HepG2 (cell line): ENCODE measurements around the gene NIPAL3. TPM values are rescaled to one million over a fixed set of nuclear protein-coding genes. Genes with fewer than 3 reads are reported as not detected.

ENCODE experiments used
- ATF3 ChIP-seq: sonication (generic); formaldehyde crosslinking; IDR thresholded peaks from 2 replicates; pipeline ENCODE4 v1.4.0; 2020; ENCODE audit warnings: missing genetic modification reagents
- BCLAF1 ChIP-seq: fragments of 450-650 bp; IDR thresholded peaks from 2 replicates; pipeline ENCODE4 v1.6.1; 2017; ENCODE audit warnings: mild to moderate bottlenecking
- DR1 ChIP-seq: sonication (generic); formaldehyde crosslinking; IDR thresholded peaks from 2 replicates; pipeline ENCODE4 v1.8.0; 2021; ENCODE audit warnings: mild to moderate bottlenecking, missing genetic modification reagents, inconsistent platforms
- GABPB1 ChIP-seq: IDR thresholded peaks from 2 replicates; pipeline ENCODE4 v1.6.1; 2016; ENCODE audit warnings: mild to moderate bottlenecking, missing genetic modification reagents, moderate library complexity, missing compliant biosample characterization
- SCMH1 ChIP-seq: sonication (generic); formaldehyde crosslinking; IDR thresholded peaks from 2 replicates; pipeline ENCODE4 v1.9.0; 2021; ENCODE audit warnings: missing genetic modification reagents, mild to moderate bottlenecking, borderline replicate concordance
- ZBTB26 ChIP-seq: IDR thresholded peaks from 2 replicates; pipeline ENCODE4 v1.6.1; 2016; ENCODE audit warnings: missing compliant biosample characterization, missing genetic modification reagents, borderline replicate concordance
- ZGPAT ChIP-seq: IDR thresholded peaks from 2 replicates; pipeline ENCODE4 v1.6.1; 2016; ENCODE audit warnings: mild to moderate bottlenecking
- ZNF160 ChIP-seq: sonication (generic); formaldehyde crosslinking; IDR thresholded peaks from 2 replicates; pipeline ENCODE4 v1.8.0; 2022; ENCODE audit warnings: mild to moderate bottlenecking, inconsistent platforms, missing genetic modification reagents
- ZNF263 ChIP-seq: sonication (generic); formaldehyde crosslinking; IDR thresholded peaks from 2 replicates; pipeline ENCODE4 v1.4.0; 2020; ENCODE audit warnings: missing genetic modification reagents
- ZNF513 ChIP-seq: sonication (generic); formaldehyde crosslinking; conservative IDR thresholded peaks from 2 replicates; pipeline ENCODE4 v1.5.0; 2020; ENCODE audit warnings: missing genetic modification reagents
- ZNF691 ChIP-seq: sonication (generic); formaldehyde crosslinking; IDR thresholded peaks from 2 replicates; pipeline ENCODE4 v1.4.0; 2020; ENCODE audit warnings: missing genetic modification reagents, low read depth, mild to moderate bottlenecking, borderline replicate concordance
- ZNF770 ChIP-seq: sonication (generic); formaldehyde crosslinking; IDR thresholded peaks from 2 replicates; pipeline ENCODE4 v1.5.0; 2020; ENCODE audit warnings: mild to moderate bottlenecking, missing genetic modification reagents
- ZNF776 ChIP-seq: sonication (generic); formaldehyde crosslinking; IDR thresholded peaks from 2 replicates; pipeline ENCODE4 v1.4.0; 2020; ENCODE audit warnings: mild to moderate bottlenecking, missing genetic modification reagents
- ZNF883 ChIP-seq: sonication (generic); formaldehyde crosslinking; IDR thresholded peaks from 2 replicates; pipeline ENCODE4 v1.5.1; 2020; ENCODE audit warnings: mild to moderate bottlenecking, missing genetic modification reagents; ENCODE audit errors: not compliant biosample characterization
- ZSCAN22 ChIP-seq: sonication (generic); formaldehyde crosslinking; IDR thresholded peaks from 2 replicates; pipeline ENCODE4 v1.4.0; 2020; ENCODE audit warnings: mild to moderate bottlenecking, missing genetic modification reagents
- polyA plus RNA-seq, 8 experiments: library from polyadenylated mRNA; depleted of rRNA in 3 of 8; stranded (reverse) in 7 of 8; unstranded in 1 of 8; fragments of >200 nt; fragmentation: Illumina TruSeq in 4 of 8; extraction: Trizol in 4 of 8; gene quantifications; 2 replicates each; pipeline versions ENCODE4 v1.2.1 to v1.2.3, GENCODE V29; 2011 to 2016; ENCODE audit warnings: low read depth in 4 of 8, missing spikeins in 1 of 8, mixed read lengths in 1 of 8; ENCODE audit not compliant: insufficient read depth in 1 of 8
- total RNA-seq, 5 experiments: library from RNA; depleted of rRNA; stranded (reverse); fragments of >200 nt; fragmentation: Illumina TruSeq; extraction: Trizol; gene quantifications; 2 replicates each; pipeline ENCODE4 v1.2.3, GENCODE V29; 2016; ENCODE audit warnings: low read depth in 1 of 5

Gene NIPAL3
- total and polyA plus RNA-seq, 2 of the 13 experiments (the other 11 are each of a cell fraction or from before 2014, with no cell fraction given) = 5.6 to 8.6 TPM

GRCh38 chr1:24413350-24414163, 2.0 kb upstream of the NIPAL3 start, which contains the start of gene STPG1 (continued):
- TF ChIP-seq ZBTB26 (peak; percentile 37; the same call in 1 of the 2 replicates), ZNF513 (CRISPR knock-in tag) (0 out of 2 replicates have a peak, but pooled peaks have one; percentile 27), ZNF263 (CRISPR knock-in tag) (0 out of 2 replicates have a peak, but pooled peaks have one; percentile 13), ZGPAT (CRISPR knock-in tag) (0 out of 2 replicates have a peak, but pooled peaks have one; percentile 9), ZNF770 (CRISPR knock-in tag) (peak; percentile 81), ZNF691 (CRISPR knock-in tag) (0 out of 2 replicates have a peak, but pooled peaks have one; percentile 22), SCMH1 (no peak), BCLAF1 (no peak), ATF3 (CRISPR knock-in tag) (0 out of 2 replicates have a peak, but pooled peaks have one; percentile 29), ZNF776 (CRISPR knock-in tag) (peak; percentile 46; the same call in 1 of the 2 replicates), ZNF883 (no peak), ZSCAN22 (CRISPR knock-in tag) (no peak), ZNF160 (CRISPR knock-in tag) (0 out of 2 replicates have a peak, but pooled peaks have one; percentile 28), GABPB1 (CRISPR knock-in tag) (peak; percentile 87), DR1 (CRISPR knock-in tag) (0 out of 2 replicates have a peak, but pooled peaks have one; percentile 31)
